Naive thymus-derived CD8-positive, alpha-beta T cell (primary cell): ENCODE data around the gene H19. TPM values are rescaled to one million over a fixed set of nuclear protein-coding genes. Genes with fewer than 3 reads are reported as not detected.

Experiments
- ATAC-seq, 2 donors: fragments of 150-1000 bp; cut with Tn5 transposase in 1 of 2; sonication (Bioruptor Pico), chemical (Tn5 transposase) in 1 of 2; 1 replicate in 1 of 2; 2 replicates in 1 of 2; pipeline ENCODE4 v1.10.0; 2021; ENCODE audit warnings: mild to moderate bottlenecking in 2 of 2, moderate library complexity in 2 of 2
- POLR2A ChIA-PET: fragments of 350-600 bp; sonication (Branson Sonifier 250); formaldehyde crosslinking; loops from one replicate; lab custom pipeline; 2021; ENCODE audit warnings: antibody characterized with exemption; lab: Charles Lee
- DNase-seq, 10 donors: peaks; one replicate each; pipeline versions ENCODE4 v3.0.0 to v3.0.0-alpha.2; 2020 to 2022
- H3K27ac Mint-ChIP-seq, 10 donors: one replicate each; pipeline ENCODE4 v1.8.0; 2020 to 2022; ENCODE audit warnings: mild to moderate bottlenecking in 10 of 10, mixed read lengths in 10 of 10, moderate library complexity in 4 of 10, inconsistent platforms in 1 of 10
- H3K27me3 Mint-ChIP-seq, 5 donors: one replicate each; pipeline ENCODE4 v1.8.0; 2021 to 2022; ENCODE audit warnings: mixed read lengths in 5 of 5
- H3K36me3 Mint-ChIP-seq, 3 donors: one replicate each; pipeline ENCODE4 v1.8.0; 2020 to 2022; ENCODE audit warnings: mixed read lengths in 3 of 3, mild to moderate bottlenecking in 2 of 3, inconsistent platforms in 1 of 3
- H3K4me1 Mint-ChIP-seq, 4 donors: one replicate each; pipeline ENCODE4 v1.8.0; 2021 to 2022; ENCODE audit warnings: mixed read lengths in 4 of 4
- H3K4me3 Mint-ChIP-seq, 10 donors: one replicate each; pipeline ENCODE4 v1.8.0; 2020 to 2022; ENCODE audit warnings: mild to moderate bottlenecking in 10 of 10, mixed read lengths in 10 of 10, moderate library complexity in 6 of 10, inconsistent platforms in 1 of 10
- H3K9me3 Mint-ChIP-seq, 9 donors: one replicate each; pipeline ENCODE4 v1.8.0; 2020 to 2022; ENCODE audit warnings: mixed read lengths in 9 of 9, mild to moderate bottlenecking in 3 of 9, inconsistent platforms in 1 of 9, moderate library complexity in 1 of 9
- polyA plus RNA-seq, 3 donors: library from polyadenylated mRNA; unstranded; fragments of 300-500 nt; fragmentation: Illumina TruSeq; gene quantifications; one replicate each; pipeline ENCODE4 v1.2.3, GENCODE V29; 2021
- total RNA-seq, 8 experiments: library from RNA in 2 of 8; stranded (reverse) in 2 of 8; gene quantifications; one replicate each; pipeline ENCODE4 v1.2.3 and lab custom pipeline; 2021 to 2026

Gene H19
- not detected for total RNA-seq
- not detected for polyA plus RNA-seq
- total RNA-seq (lab: John Stamatoyannopoulos, UW): 0 reads per million in 6 experiments

GRCh38 chr11:1997755-1998154 lies at the start of gene H19:
Gene H19 (minus strand): TSS chr11:1997842.
- no peaks in the 10 kb centered on the region for H3K36me3 Mint-ChIP-seq

GRCh38 chr11:2041963-2042362 lies 44.3 kb upstream of the H19 start:
- POLR2A ChIA-PET: no interaction called here
- Mint-ChIP-seq H3K4me3 (no peak overlapping the region), H3K9me3 (no peaks in the 10 kb centered on the region), H3K4me1 (no peaks in the 10 kb centered on the region), H3K27ac (no peak overlapping the region), H3K36me3 (no peaks in the 10 kb centered on the region), H3K27me3 (no peaks in the 10 kb centered on the region)
- no peak for ATAC-seq
- no peak for DNase-seq

More at GRCh38 chr11:1997755-1998154, at the start of gene H19:
- DNase-seq: no peak
- no peak for ATAC-seq
- POLR2A ChIA-PET: interaction anchor here (1.2 kb wide), 1 partner anchor 116 kb away, joined by 4 read pairs; no protein-coding TSS in a partner anchor
- H3K4me3 Mint-ChIP-seq: no peak within 1 kb of the TSS
- no peaks in the 10 kb centered on the region for H3K27me3 Mint-ChIP-seq
- no peak within 1 kb of the TSS for H3K27ac Mint-ChIP-seq
- no peaks in the 10 kb centered on the region for H3K9me3 Mint-ChIP-seq
- H3K4me1 Mint-ChIP-seq: no peaks in the 10 kb centered on the region

DNA sequence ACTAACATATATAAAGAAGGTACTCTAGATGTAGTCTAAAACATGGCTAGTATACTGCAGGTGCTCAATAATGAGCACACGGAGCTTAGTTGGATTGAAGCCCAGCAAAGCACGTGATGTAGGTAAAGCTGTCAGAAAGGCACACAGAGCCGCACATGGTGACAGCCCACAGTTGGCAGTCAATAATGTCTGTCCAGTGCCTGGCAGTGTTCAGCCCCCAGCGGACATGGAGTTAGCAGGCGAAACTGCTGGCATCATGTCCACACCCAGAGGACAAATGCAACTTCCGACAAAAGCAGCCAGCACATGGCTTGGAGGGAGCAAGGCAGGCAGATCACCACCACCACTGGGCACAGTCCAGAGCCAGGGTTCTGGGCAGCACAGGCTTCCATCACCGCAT lies 43.5 kb upstream of the H19 start:
- no peaks in the 10 kb centered on the region for H3K27me3 Mint-ChIP-seq
- H3K4me1 Mint-ChIP-seq: no peaks in the 10 kb centered on the region
- POLR2A ChIA-PET: no interaction called here
- H3K27ac Mint-ChIP-seq: no peak overlapping the region
- H3K4me3 Mint-ChIP-seq: no peak overlapping the region
- DNase-seq: no peak
- H3K36me3 Mint-ChIP-seq: no peaks in the 10 kb centered on the region
- no peak for ATAC-seq
- no peaks in the 10 kb centered on the region for H3K9me3 Mint-ChIP-seq

DNA sequence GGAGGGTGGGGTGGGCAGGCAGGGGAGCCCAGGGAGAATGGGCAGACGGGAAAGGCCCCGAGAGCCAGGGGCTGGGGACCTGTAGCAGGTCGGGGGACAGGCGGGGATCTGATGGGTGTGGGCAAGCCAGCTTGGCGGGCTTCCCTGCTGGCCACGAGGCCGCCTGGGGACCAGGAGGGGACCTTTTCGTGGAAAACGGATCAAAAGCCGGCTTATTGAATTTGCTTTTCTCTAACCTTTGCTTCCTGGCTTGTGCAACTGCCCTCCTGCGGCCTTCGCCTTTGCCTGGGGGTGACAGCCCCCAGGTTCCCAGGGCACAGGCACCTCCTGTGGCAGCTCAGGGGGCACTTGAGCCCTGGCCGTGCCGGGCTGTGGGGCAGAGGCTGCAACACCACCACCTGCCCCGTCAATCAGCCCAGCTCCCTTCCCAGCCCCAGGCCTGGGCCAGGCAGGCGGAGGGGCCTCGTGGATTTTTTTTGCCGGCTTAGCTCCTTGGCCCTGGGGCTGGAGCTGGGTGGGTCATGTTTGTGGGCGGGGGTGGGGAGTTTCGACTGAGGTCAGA lies 41.6 kb upstream of the H19 start:
- Mint-ChIP-seq H3K27ac (no peak overlapping the region), H3K36me3 (no peaks in the 10 kb centered on the region), H3K9me3 (no peaks in the 10 kb centered on the region), H3K27me3 (no peaks in the 10 kb centered on the region), H3K4me1 (no peaks in the 10 kb centered on the region), H3K4me3 (no peak overlapping the region)
- DNase-seq: no peak
- POLR2A ChIA-PET: no interaction called here
- ATAC-seq: no peak

GRCh38 chr11:2036863-2037486 lies 39.3 kb upstream of the H19 start:
- no peaks in the 10 kb centered on the region for H3K36me3 Mint-ChIP-seq
- ATAC-seq: peak; percentile 59 to 60
- H3K4me1 Mint-ChIP-seq: no peaks in the 10 kb centered on the region
- POLR2A ChIA-PET: interaction anchor here (1.3 to 2.6 kb wide), 2 partner anchors 12 to 115 kb away, joined by 3 to 11 read pairs; no protein-coding TSS in a partner anchor
- no peak overlapping the region for H3K27ac Mint-ChIP-seq
- H3K27me3 Mint-ChIP-seq: no peaks in the 10 kb centered on the region
- no peak for DNase-seq
- no peaks in the 10 kb centered on the region for H3K9me3 Mint-ChIP-seq
- no peak overlapping the region for H3K4me3 Mint-ChIP-seq

- Mint-ChIP-seq H3K4me3 (no peak overlapping the region), H3K27me3 (no peaks in the 10 kb centered on the region), H3K4me1 (no peaks in the 10 kb centered on the region), H3K27ac (no peak overlapping the region), H3K9me3 (no peaks in the 10 kb centered on the region), H3K36me3 (no peaks in the 10 kb centered on the region)
- no peak for DNase-seq
- no peak for ATAC-seq
- POLR2A ChIA-PET: interaction anchor here (2.6 kb wide), 1 partner anchor 116 kb away, joined by 11 read pairs; no protein-coding TSS in a partner anchor
These were observed 37.7 kb upstream of the H19 start for GRCh38 chr11:2035382-2035781.

GRCh38 chr11:2031058-2031457 lies 33.4 kb upstream of the H19 start:
- DNase-seq: no peak
- no peak for ATAC-seq

GRCh38 chr11:2027708-2028107 lies 30.1 kb upstream of the H19 start:
- no peaks in the 10 kb centered on the region for H3K36me3 Mint-ChIP-seq
- no peaks in the 10 kb centered on the region for H3K27me3 Mint-ChIP-seq
- no peak overlapping the region for H3K4me3 Mint-ChIP-seq
- H3K9me3 Mint-ChIP-seq: no peaks in the 10 kb centered on the region
- H3K27ac Mint-ChIP-seq: no peak overlapping the region
- ATAC-seq (no peak), DNase-seq (no peak)
- H3K4me1 Mint-ChIP-seq: no peaks in the 10 kb centered on the region
- POLR2A ChIA-PET: no interaction called here

More at GRCh38 chr11:2031058-2031457, 33.4 kb upstream of the H19 start:
- Mint-ChIP-seq H3K27me3 (no peaks in the 10 kb centered on the region), H3K27ac (no peak overlapping the region), H3K4me1 (no peaks in the 10 kb centered on the region), H3K9me3 (no peaks in the 10 kb centered on the region), H3K36me3 (no peaks in the 10 kb centered on the region), H3K4me3 (no peak overlapping the region)
- POLR2A ChIA-PET: no interaction called here

GRCh38 chr11:2015025-2015424 lies 17.4 kb upstream of the H19 start:
- H3K9me3 Mint-ChIP-seq: no peaks in the 10 kb centered on the region
- DNase-seq: no peak
- H3K4me1 Mint-ChIP-seq: no peaks in the 10 kb centered on the region
- ATAC-seq: no peak
- POLR2A ChIA-PET: no interaction called here
- H3K4me3 Mint-ChIP-seq: no peak overlapping the region
- no peaks in the 10 kb centered on the region for H3K27me3 Mint-ChIP-seq
- no peak overlapping the region for H3K27ac Mint-ChIP-seq
- H3K36me3 Mint-ChIP-seq: no peaks in the 10 kb centered on the region

- Mint-ChIP-seq H3K9me3 (no peaks in the 10 kb centered on the region), H3K36me3 (no peaks in the 10 kb centered on the region), H3K27me3 (no peaks in the 10 kb centered on the region), H3K27ac (no peak overlapping the region), H3K4me1 (no peaks in the 10 kb centered on the region), H3K4me3 (no peak overlapping the region)
- no peak for ATAC-seq
- no peak for DNase-seq
- POLR2A ChIA-PET: no interaction called here
These were observed 14.8 kb upstream of the H19 start for GRCh38 chr11:2012440-2012839.

- DNase-seq: no peak
- Mint-ChIP-seq H3K4me3 (no peak overlapping the region), H3K4me1 (no peaks in the 10 kb centered on the region), H3K27ac (no peak overlapping the region), H3K27me3 (no peaks in the 10 kb centered on the region), H3K36me3 (no peaks in the 10 kb centered on the region), H3K9me3 (no peaks in the 10 kb centered on the region)
- POLR2A ChIA-PET: no interaction called here
- ATAC-seq: no peak
These were observed 6.8 kb upstream of the H19 start for GRCh38 chr11:2004466-2004865.

DNA sequence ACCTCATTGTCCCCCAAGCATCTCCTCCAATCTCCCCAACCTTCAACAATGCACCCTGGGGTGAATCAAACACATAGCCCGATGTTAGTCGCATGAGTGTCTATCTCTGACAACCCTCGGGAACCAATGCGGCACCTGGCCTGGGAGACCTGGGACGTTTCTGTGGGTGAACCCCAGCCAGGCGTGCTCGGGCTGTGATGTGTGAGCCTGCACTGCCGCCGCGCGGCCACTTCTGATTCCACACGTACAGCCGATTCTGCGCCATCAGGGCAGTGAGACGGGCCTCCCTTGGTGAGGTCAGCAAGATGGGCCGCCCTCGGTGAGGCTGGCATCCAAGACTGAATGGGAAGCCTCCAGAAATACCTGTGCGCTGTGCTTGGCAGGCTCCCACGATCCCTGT lies 5.2 kb upstream of the H19 start:
- no peak for DNase-seq
- H3K36me3 Mint-ChIP-seq: no peaks in the 10 kb centered on the region
- POLR2A ChIA-PET: interaction anchor here (0.7 to 1.3 kb wide), 2 partner anchors 152 to 168 kb away, joined by 3 to 6 read pairs; partner anchors contain the start of gene SYT8
- H3K9me3 Mint-ChIP-seq: no peaks in the 10 kb centered on the region
- no peak overlapping the region for H3K27ac Mint-ChIP-seq
- no peak overlapping the region for H3K4me3 Mint-ChIP-seq
- H3K27me3 Mint-ChIP-seq: no peaks in the 10 kb centered on the region
- peak; percentile 62 to 69 for ATAC-seq
- no peaks in the 10 kb centered on the region for H3K4me1 Mint-ChIP-seq

DNA sequence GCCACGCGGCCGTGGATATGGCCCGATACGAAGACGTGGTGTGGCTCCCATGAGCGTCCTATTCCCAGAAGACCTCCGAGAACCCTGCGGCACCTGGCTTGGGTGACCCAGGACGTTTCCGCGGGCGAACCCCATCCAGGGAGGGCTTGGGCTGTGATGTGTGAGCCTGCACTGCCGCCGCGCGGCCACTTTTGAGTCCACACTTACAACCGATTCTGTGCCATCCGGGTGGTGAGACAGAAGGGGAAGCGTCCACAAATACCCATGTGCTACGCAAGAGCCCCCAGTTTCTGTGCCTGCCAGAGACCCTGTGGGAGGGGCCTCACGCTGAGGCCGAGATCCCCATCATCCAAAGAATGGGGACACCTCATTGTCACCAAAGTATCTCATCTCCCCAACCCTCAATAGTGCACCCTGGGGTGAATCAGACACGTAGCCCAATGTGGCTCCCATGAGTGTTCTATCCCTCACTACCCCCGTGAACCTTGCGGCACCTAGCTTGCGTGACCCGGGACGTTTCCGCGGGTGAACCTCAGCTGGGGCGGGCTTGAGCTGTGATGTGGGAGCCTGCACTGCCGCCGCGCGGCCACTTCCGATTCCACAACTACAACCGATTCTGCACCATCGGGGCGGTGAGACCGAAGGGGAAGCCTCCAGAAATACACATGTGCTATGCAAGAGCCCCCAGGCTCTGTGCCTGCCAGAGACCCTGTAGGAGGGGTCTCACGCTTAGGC lies 4.6 kb upstream of the H19 start:
- peak; percentile 61 to 71 for ATAC-seq
- Mint-ChIP-seq H3K9me3 (no peaks in the 10 kb centered on the region), H3K4me1 (no peaks in the 10 kb centered on the region), H3K27me3 (no peaks in the 10 kb centered on the region), H3K27ac (no peak overlapping the region), H3K36me3 (no peaks in the 10 kb centered on the region), H3K4me3 (no peak overlapping the region)
- no peak for DNase-seq
- POLR2A ChIA-PET: interaction anchor here (0.7 to 1.3 kb wide), 2 partner anchors 151 to 167 kb away, joined by 3 to 6 read pairs; partner anchors contain the start of gene SYT8
